Mesenteric fat pad (tissue), 1 donor: ENCODE measurements around the gene WDR20. TPM values are rescaled to one million over a fixed set of nuclear protein-coding genes. Genes with fewer than 3 reads are reported as not detected.

Experiments used
- total RNA-seq: library from RNA; stranded (reverse); fragmentation: NEBNext Ultra II Directional; extraction: Animal tissue kit (Norgen Biotek cat#: 25700); gene quantifications from one replicate; pipeline ENCODE4 v1.2.1, GENCODE V29; 2021
- donor health status: DM: yes; HTN: yes; CAD: no.

WDR20 gene
- total RNA-seq, 1 donor from 2014 or later: 34.1 TPM

Other genes with a start within 250 kb of the WDR20 start
- 473 TPM for gene DYNC1H1, start 175.3 kb upstream of the WDR20 start, total RNA-seq
- 473 TPM for gene HSP90AA1, start 52.9 kb upstream of the WDR20 start, total RNA-seq
- 13.9 TPM for gene MOK, start 165.3 kb downstream of the WDR20 start, total RNA-seq
- gene ZNF839, start 179.8 kb downstream of the WDR20 start, total RNA-seq: 7.4 TPM
- gene CINP, start 223.0 kb downstream of the WDR20 start, total RNA-seq: 34.1 TPM
- 29.5 TPM for gene TECPR2, start 223.0 kb downstream of the WDR20 start, total RNA-seq